Measurements from ENCODE around the gene ARHGEF17.
A peak's percentile ranks its signal among the peaks of the same experiment; 100 is the strongest.
"Not testable (repeated sequence)": the region's sequence is repeated elsewhere in the genome, so short reads cannot be mapped to it uniquely, and the experiment has no call there.

Gene ARHGEF17

GRCh38 chr11:73308003-73308960 is at the start of gene ARHGEF17:
Gene ARHGEF17 (plus strand): TSS chr11:73308276. CDS start chr11:73308639, 363 bp downstream.
- DNase-seq (ENCODE audit: low spot score), result peak; percentile 58

- no peak for DNase-seq (ENCODE audit: low spot score)
These were observed 48.5 kb upstream of the ARHGEF17 start for GRCh38 chr11:73259406-73260126.

GRCh38 chr11:73260127-73260457 is 48.0 kb upstream of the ARHGEF17 start:
- DNase-seq (ENCODE audit: low spot score), result no peak

- DNase-seq (ENCODE audit: low spot score), result no peak
These were observed 45.1 kb upstream of the ARHGEF17 start for GRCh38 chr11:73262851-73263495.

DNA sequence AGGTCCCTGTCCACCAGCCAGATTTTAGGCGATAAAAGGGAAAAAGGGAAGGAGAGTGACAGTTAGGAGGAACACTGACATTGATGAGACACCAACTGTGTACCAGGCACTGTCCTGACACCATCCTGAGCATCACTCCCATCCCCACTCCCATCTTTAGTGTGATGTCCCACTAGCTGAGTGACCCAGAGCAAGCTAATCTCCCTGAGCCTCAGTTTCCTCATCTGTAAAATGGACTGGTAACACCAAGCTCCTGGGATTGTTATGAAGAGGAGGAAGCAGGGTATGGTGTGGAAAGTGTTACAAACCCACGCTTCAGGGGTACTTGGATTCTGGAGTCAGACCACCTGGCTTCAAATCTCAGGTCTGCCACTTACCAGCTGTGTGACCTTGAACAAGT is 44.4 kb upstream of the ARHGEF17 start:
- DNase-seq (ENCODE audit: low spot score), result no peak

- DNase-seq (ENCODE audit: low spot score), result no peak
These were observed 42.7 kb upstream of the ARHGEF17 start for GRCh38 chr11:73265278-73265810.

- DNase-seq (ENCODE audit: low spot score), result no peak
These were observed 42.0 kb upstream of the ARHGEF17 start for GRCh38 chr11:73265853-73266645.

GRCh38 chr11:73266646-73267020 is 41.4 kb upstream of the ARHGEF17 start:
- DNase-seq (ENCODE audit: low spot score), result no peak

GRCh38 chr11:73267122-73267846 is 40.8 kb upstream of the ARHGEF17 start:
- DNase-seq (ENCODE audit: low spot score), result no peak

DNA sequence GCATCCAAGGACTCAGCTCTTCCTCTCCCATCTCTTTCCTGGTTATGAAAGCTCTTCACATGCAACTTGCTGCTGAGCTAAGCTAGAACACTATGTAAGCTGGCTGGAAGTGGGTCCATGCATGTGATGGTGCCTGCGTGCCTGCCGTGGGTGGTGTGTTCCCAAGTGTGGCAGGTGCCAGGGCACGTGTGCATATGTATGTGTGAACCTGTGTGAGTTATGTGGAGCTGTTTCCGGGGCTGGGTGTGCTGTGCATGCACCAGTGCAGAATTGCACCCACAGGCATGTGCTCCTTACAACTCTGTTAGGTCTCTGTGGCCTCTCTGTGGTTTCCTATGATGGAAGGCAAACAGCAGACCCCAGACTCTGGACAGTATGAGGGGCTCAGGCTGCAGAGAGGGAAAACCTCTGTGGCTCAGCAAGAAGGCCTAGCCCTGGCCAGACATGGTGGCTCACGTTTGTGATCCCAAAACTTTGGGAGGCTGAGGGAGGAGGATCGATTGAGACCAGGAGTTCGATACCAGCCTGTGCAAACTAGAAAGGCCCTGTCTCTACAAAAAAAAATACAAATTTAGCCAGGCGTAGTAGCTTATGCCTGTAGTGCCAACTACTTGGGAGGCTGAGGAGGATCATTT is 40.1 kb upstream of the ARHGEF17 start:
- no peak for DNase-seq (ENCODE audit: low spot score)

- DNase-seq (ENCODE audit: low spot score), result no peak
These were observed 39.3 kb upstream of the ARHGEF17 start for GRCh38 chr11:73268671-73269271.

- no peak for DNase-seq (ENCODE audit: low spot score)
These were observed 38.5 kb upstream of the ARHGEF17 start for GRCh38 chr11:73269459-73270015.

GRCh38 chr11:73270016-73270854 is 37.8 kb upstream of the ARHGEF17 start:
- DNase-seq (ENCODE audit: low spot score), result no peak

DNA sequence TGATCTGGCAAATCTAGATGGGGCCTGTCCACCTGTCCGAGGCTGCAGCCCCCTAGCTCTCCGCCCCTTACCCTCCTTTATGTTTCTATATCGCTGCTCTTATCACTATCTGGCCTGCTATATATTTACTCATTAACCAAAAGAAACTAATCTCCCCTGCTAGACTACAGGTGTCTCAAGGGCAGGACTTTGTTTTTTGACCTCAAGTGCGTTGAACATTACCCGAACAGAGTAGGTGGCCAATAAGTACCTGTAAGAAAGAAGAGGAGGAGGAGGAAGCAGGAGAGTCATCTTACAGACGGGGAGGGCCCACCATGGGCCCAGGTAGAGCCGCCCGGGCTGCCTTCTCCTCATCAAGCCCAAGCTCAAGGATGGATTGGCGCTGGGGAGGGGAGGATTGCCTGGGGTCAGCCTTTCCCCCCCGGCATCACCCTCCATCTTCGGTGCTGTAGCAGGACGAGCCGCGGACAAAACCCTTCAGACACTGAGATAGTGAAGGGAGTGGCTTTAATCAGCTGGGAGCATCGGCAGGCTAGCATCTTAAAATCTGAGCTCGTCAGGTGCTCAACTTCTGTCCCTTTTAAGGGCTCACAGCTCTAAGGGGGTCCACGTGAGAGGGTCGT is 37.1 kb upstream of the ARHGEF17 start:
- no peak for DNase-seq (ENCODE audit: low spot score)

DNA sequence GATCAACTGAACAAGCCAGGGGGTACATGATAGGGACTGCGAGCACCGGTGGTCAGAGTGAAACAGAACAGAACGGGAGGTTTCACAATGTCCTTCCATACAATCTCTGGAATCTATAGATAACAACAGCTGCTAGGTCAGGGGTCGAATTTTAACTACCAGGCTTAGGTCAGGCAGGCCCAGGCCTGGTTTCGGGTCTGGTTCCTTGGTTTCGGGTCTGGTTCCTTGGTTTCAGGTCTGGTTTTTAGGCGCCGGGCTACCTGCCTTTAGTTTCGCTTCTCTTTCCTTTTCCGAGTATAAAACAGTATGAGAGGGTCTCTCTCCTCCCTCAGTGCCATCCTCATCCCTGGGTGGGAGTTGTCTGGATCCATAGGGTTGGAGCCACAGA is 36.6 kb upstream of the ARHGEF17 start:
- DNase-seq (ENCODE audit: low spot score), result not testable (repeated sequence)

DNA sequence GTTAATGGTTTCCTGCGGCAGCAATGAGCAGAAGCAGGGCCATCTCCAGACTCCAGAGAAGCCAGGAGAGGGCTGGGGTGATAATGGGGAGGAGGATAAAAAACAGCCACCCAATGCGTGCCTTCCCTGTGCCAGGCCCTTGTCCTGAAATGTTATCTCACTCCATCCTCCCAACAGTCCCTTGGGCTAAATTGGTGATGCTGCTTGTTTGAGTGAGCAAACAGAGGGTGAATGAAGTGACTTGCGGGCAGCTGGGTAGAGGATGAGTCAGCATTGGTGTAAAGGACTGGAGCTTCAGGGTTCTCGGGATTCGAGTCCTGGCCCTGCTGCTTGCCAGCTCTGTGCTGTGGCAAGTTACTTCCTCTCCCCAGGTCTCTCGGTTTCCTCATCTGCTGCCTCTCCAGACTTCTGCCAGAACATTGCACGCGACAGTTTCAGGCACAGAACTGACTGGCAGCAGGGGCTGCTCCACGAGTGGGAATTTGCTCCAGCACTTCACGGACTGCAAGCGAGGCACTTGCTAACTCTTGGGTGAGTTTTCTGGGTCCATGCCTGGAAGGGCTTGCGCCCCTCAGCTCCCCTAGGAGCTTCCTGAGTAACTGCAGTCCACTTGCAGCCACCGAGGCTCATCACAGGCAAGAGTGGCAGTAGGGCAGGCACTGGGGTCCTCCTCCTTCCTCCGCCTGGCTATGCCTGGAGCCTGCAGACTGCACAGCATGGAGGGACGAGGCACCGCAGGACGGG is 36.0 kb upstream of the ARHGEF17 start, which contains the start of gene P2RY6:
TSS of gene P2RY6 (plus strand) at position 403 of the 744 bp plus-strand sequence. CDS start 24,181 bp downstream, outside the sequence.
- peak; percentile 68 for DNase-seq (ENCODE audit: low spot score)

DNA sequence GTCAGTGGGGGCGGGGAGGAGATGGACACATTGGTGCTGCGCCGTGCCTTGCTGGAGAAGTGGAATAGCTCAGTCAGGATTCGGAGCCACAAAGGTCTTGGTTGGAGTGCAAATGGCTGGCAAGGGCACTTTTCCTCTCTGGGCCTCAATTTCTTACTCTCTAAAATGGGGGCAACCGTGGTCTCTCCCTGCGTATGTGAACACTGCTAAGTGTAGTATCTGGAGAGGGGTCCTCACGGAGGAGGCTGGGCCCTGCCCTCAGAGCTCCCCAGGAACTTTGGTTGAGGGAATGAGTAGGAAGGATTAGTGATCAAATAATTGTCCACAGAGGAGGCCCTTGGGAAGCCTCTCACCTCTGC is 35.4 kb upstream of the ARHGEF17 start:
- DNase-seq (ENCODE audit: low spot score), result no peak

All from HuH-7.5 (cell line).